Activated T-helper 9 cell treated with anti-CD3 and anti-CD28 coated beads, Interleukin-2, amount 50 U/mL, for 16 hours (primary cell): ENCODE data around the gene ANKS1B.
"Not testable (repeated sequence)": the region's sequence is repeated elsewhere in the genome, so short reads cannot be mapped to it uniquely, and the experiment has no call there.

ENCODE experiments used
- DNase-seq: peaks from one replicate; pipeline ENCODE4 v3.0.0-alpha.2; 2020; ENCODE audit warnings: low read depth

Gene ANKS1B

GRCh38 chr12:99759444-99759843 lies 225.3 kb downstream of the ANKS1B start:
- DNase-seq: no peak

GRCh38 chr12:99758997-99759396 lies 225.7 kb downstream of the ANKS1B start:
- no peak for DNase-seq

GRCh38 chr12:99752740-99753139 lies 232.0 kb downstream of the ANKS1B start:
- DNase-seq: no peak

- DNase-seq: no peak
Observed at GRCh38 chr12:99746538-99746937, 238.2 kb downstream of the ANKS1B start.

- DNase-seq: no peak
Observed at GRCh38 chr12:99745895-99746294, 238.8 kb downstream of the ANKS1B start.

GRCh38 chr12:99745121-99745520 lies 239.6 kb downstream of the ANKS1B start:
- no peak for DNase-seq

- DNase-seq: no peak
Observed at GRCh38 chr12:99736760-99737269, 247.9 kb downstream of the ANKS1B start.

- DNase-seq: no peak
Observed at GRCh38 chr12:99732131-99732530, 252.6 kb downstream of the ANKS1B start.

- DNase-seq: no peak
Observed at GRCh38 chr12:99722690-99723486, 261.8 kb downstream of the ANKS1B start.

GRCh38 chr12:99721715-99722275 lies 262.9 kb downstream of the ANKS1B start:
- DNase-seq: no peak

GRCh38 chr12:99720083-99720465 lies 264.7 kb downstream of the ANKS1B start:
- not testable (repeated sequence) for DNase-seq

- not testable (repeated sequence) for DNase-seq
Observed at GRCh38 chr12:99719411-99720082, 265.2 kb downstream of the ANKS1B start.

- DNase-seq: not testable (repeated sequence)
Observed at GRCh38 chr12:99715841-99716510, 268.8 kb downstream of the ANKS1B start.

GRCh38 chr12:99714921-99715320 lies 269.8 kb downstream of the ANKS1B start:
- not testable (repeated sequence) for DNase-seq

GRCh38 chr12:99713946-99714520 lies 270.7 kb downstream of the ANKS1B start:
- DNase-seq: no peak

GRCh38 chr12:99712281-99712680 lies 272.5 kb downstream of the ANKS1B start:
- DNase-seq: no peak

GRCh38 chr12:99711246-99711645 lies 273.5 kb downstream of the ANKS1B start:
- no peak for DNase-seq

- DNase-seq: no peak
Observed at GRCh38 chr12:99709619-99710018, 275.1 kb downstream of the ANKS1B start.

- DNase-seq: no peak
Observed at GRCh38 chr12:99709116-99709515, 275.6 kb downstream of the ANKS1B start.

GRCh38 chr12:99707883-99708282 lies 276.9 kb downstream of the ANKS1B start:
- no peak for DNase-seq

- DNase-seq: no peak
Observed at GRCh38 chr12:99706736-99707473, 277.8 kb downstream of the ANKS1B start.
